ENCODE results near the gene CPLANE1. TPM values are rescaled to one million over a fixed set of nuclear protein-coding genes. Genes with fewer than 3 reads are reported as not detected.
"Not testable (repeated sequence)": the region's sequence is repeated elsewhere in the genome, so short reads cannot be mapped to it uniquely, and the experiment has no call there.

The CPLANE1 gene
- total RNA-seq, 3 donors from 2014 or later: 8.5 to 21.6 (median 13.6) TPM

DNA sequence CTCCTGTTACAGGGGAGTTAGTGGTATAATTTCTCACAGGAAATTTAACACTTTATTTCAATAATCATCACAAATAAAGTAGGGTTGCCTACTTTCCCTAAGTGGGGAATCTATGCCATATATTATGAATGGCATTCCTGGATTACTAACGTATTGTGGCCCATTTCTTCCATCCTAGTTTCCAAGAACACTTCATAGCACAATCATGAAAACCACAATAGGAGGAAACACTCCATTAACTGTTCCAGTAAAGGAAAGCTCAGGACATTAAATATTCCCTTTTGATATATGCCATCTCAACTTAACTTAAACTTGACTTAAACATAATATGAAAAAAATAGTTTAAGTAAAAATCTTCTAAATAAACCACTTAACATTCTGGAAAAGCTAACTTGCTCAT lies 2.1 kb downstream of the CPLANE1 start:
- Histone ChIP-seq H3K4me3 (no peak overlapping the region), H3K36me3 (ENCODE audit: low read depth) (no peaks in the 10 kb centered on the region), H3K4me1 (ENCODE audit: low read depth) (peaks cover 10% of the 10 kb centered on the region), H3K9me3 (no peaks in the 10 kb centered on the region)
- TF ChIP-seq, protein P1, sequence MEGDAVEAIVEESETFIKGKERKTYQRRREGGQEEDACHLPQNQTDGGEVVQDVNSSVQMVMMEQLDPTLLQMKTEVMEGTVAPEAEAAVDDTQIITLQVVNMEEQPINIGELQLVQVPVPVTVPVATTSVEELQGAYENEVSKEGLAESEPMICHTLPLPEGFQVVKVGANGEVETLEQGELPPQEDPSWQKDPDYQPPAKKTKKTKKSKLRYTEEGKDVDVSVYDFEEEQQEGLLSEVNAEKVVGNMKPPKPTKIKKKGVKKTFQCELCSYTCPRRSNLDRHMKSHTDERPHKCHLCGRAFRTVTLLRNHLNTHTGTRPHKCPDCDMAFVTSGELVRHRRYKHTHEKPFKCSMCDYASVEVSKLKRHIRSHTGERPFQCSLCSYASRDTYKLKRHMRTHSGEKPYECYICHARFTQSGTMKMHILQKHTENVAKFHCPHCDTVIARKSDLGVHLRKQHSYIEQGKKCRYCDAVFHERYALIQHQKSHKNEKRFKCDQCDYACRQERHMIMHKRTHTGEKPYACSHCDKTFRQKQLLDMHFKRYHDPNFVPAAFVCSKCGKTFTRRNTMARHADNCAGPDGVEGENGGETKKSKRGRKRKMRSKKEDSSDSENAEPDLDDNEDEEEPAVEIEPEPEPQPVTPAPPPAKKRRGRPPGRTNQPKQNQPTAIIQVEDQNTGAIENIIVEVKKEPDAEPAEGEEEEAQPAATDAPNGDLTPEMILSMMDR (IDR thresholded peaks at IDR 0.05): no peak
- intact Hi-C loops (cut with DNase I, micrococcal nuclease): no loop called here
- ATAC-seq (no peak), DNase-seq (no peak)

DNA sequence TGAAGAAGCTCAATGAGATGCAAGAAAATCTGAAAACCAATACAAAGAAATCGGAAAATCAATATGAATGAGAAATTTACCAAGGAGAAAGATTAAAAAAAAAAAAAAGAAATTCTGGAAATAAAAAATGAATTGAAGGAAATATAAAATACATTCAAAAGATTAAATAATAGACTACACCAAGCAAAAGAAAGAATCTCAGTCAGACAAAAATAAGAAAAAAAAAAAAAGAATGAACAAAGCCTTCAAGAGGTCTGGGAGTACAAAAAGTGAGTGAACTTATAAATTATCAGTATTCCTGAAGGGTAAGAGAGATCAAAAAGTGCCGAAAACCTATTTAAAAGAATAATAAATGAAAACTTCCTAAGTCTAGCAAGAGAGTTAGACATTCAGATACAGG lies 14.9 kb downstream of the CPLANE1 start:
- H3K4me3 ChIP-seq: no peak overlapping the region
- no peak for ATAC-seq
- intact Hi-C loops (cut with DNase I, micrococcal nuclease): no loop called here
- peaks cover 2% of the 10 kb centered on the region for H3K9me3 ChIP-seq
- no peaks in the 10 kb centered on the region for H3K4me1 ChIP-seq (ENCODE audit: low read depth)
- H3K36me3 ChIP-seq (ENCODE audit: low read depth): no peaks in the 10 kb centered on the region
- TF ChIP-seq, protein P1 (IDR thresholded peaks at IDR 0.05): no peak
- DNase-seq: no peak

- Histone ChIP-seq H3K36me3 (ENCODE audit: low read depth) (no peaks in the 10 kb centered on the region), H3K4me3 (no peak overlapping the region), H3K4me1 (ENCODE audit: low read depth) (no peaks in the 10 kb centered on the region), H3K9me3 (no peaks in the 10 kb centered on the region)
- ATAC-seq (no peak), DNase-seq (no peak)
- TF ChIP-seq, protein P1 (IDR thresholded peaks at IDR 0.05): no peak
- intact Hi-C loops (cut with DNase I, micrococcal nuclease): no loop called here
Observed at GRCh38 chr5:37226377-37226776, 22.8 kb downstream of the CPLANE1 start.

- Histone ChIP-seq H3K4me3 (no peak overlapping the region), H3K9me3 (no peaks in the 10 kb centered on the region), H3K4me1 (ENCODE audit: low read depth) (no peaks in the 10 kb centered on the region), H3K36me3 (ENCODE audit: low read depth) (no peaks in the 10 kb centered on the region)
- ATAC-seq: no peak
- no peak for DNase-seq
- intact Hi-C loops (cut with DNase I, micrococcal nuclease): no loop called here
- TF ChIP-seq, protein P1 (IDR thresholded peaks at IDR 0.05): no peak
Observed at GRCh38 chr5:37222181-37222580, 27.0 kb downstream of the CPLANE1 start.

GRCh38 chr5:37220426-37220825 lies 28.8 kb downstream of the CPLANE1 start:
- H3K4me3 ChIP-seq; H3K36me3 ChIP-seq (ENCODE audit: low read depth); DNase-seq; H3K9me3 ChIP-seq; H3K4me1 ChIP-seq (ENCODE audit: low read depth); ATAC-seq; intact Hi-C loops (cut with DNase I, micrococcal nuclease): not testable (repeated sequence)

GRCh38 chr5:37219384-37219783 lies 29.8 kb downstream of the CPLANE1 start:
- H3K4me1 ChIP-seq (ENCODE audit: low read depth); intact Hi-C loops (cut with DNase I, micrococcal nuclease); H3K9me3 ChIP-seq; DNase-seq; H3K4me3 ChIP-seq; H3K36me3 ChIP-seq (ENCODE audit: low read depth); ATAC-seq: not testable (repeated sequence)

DNA sequence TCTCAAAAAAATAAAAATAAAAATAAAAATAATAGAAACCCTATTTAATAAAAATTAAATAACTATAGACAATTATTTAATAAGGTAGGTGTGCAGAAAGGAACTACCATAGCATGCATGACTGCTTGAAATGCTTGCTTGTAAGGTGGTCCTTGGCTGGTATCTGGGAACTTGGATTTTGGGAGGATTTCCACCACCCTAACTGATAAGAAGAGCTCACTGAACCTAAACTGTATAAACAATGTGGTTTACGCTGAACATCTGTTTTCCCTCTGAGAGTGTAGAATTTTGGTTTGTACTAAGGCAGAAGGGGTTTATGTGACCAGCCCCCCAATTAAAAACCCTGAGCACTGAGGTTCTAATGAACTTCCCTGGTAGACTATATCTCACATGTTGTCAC lies 31.2 kb downstream of the CPLANE1 start:
- no peaks in the 10 kb centered on the region for H3K36me3 ChIP-seq (ENCODE audit: low read depth)
- intact Hi-C loops (cut with DNase I, micrococcal nuclease): no loop called here
- no peak for ATAC-seq
- H3K9me3 ChIP-seq: no peaks in the 10 kb centered on the region
- no peak for DNase-seq
- TF ChIP-seq, protein P1 (IDR thresholded peaks at IDR 0.05): no peak
- H3K4me3 ChIP-seq: no peak overlapping the region
- peaks cover 11% of the 10 kb centered on the region for H3K4me1 ChIP-seq (ENCODE audit: low read depth)
